H1 (cell line): ENCODE measurements around the gene LRRC63. TPM values are rescaled to one million over a fixed set of nuclear protein-coding genes. Genes with fewer than 3 reads are reported as not detected.

Experiments
- CTCF ChIA-PET: fragments of 300-600 bp; sonication (Branson Sonifier 250); formaldehyde crosslinking; loops from one replicate; lab custom pipeline; 2021; ENCODE audit not compliant: partially characterized antibody; lab: Charles Lee
- POLR2A ChIA-PET: fragments of 300-600 bp; sonication (Branson Sonifier 250); formaldehyde crosslinking; loops from one replicate; lab custom pipeline; 2021; ENCODE audit warnings: inconsistent platforms; ENCODE audit not compliant: partially characterized antibody; lab: Charles Lee
- DNase-seq, 2 experiments: peaks; one replicate each; pipeline versions ENCODE4 v3.0.0 to v3.0.0-alpha.2; 2010 to 2022; ENCODE audit warnings: low spot score in 2 of 2, low read depth in 1 of 2, mixed read lengths in 1 of 2
- FAIRE-seq: peaks from 2 replicates; lab custom pipeline; 2011; peaks lifted over from hg19 to GRCh38; lab: Jason Lieb, UNC
- H2AFZ ChIP-seq: 2 replicates; pipeline ENCODE4 v1.8.1; 2012; ENCODE audit warnings: low read length, inconsistent platforms
- H2AK5ac ChIP-seq: 2 replicates; pipeline ENCODE4 v1.6.1; 2013; ENCODE audit warnings: low read depth, low read length
- H2BK120ac ChIP-seq: replicated peaks from 2 replicates; pipeline ENCODE3; 2013; ENCODE audit warnings: low read depth, low read length, inconsistent platforms
- H2BK12ac ChIP-seq: 2 replicates; pipeline ENCODE4 v1.6.1; 2013; ENCODE audit warnings: low read depth, low read length
- H2BK15ac ChIP-seq: 2 replicates; pipeline ENCODE4 v1.6.1; 2013; ENCODE audit warnings: low read length
- H2BK20ac ChIP-seq: 2 replicates; pipeline ENCODE4 v1.6.1; 2013; ENCODE audit warnings: low read length
- H2BK5ac ChIP-seq: 2 replicates; pipeline ENCODE4 v1.6.1; 2013; ENCODE audit warnings: low read depth, low read length
- H3K14ac ChIP-seq: 2 replicates; pipeline ENCODE4 v1.6.1; 2013; ENCODE audit warnings: inconsistent platforms; ENCODE audit not compliant: insufficient read length
- H3K18ac ChIP-seq: 2 replicates; pipeline ENCODE4 v1.6.1; 2013; ENCODE audit warnings: low read length; ENCODE audit errors: extremely low read depth
- H3K23ac ChIP-seq: 2 replicates; pipeline ENCODE4 v1.6.1; 2013; ENCODE audit warnings: inconsistent platforms; ENCODE audit not compliant: insufficient read length
- H3K23me2 ChIP-seq: 2 replicates; pipeline ENCODE4 v1.6.1; 2013; ENCODE audit warnings: low read depth, low read length
- H3K27ac ChIP-seq: 2 replicates; pipeline ENCODE4 v1.6.1; 2011; ENCODE audit warnings: low read depth, low read length, inconsistent platforms
- H3K27me3 ChIP-seq, 4 experiments: replicated peaks in 1 of 4; 1 replicate in 1 of 4; 2 replicates in 3 of 4; pipeline versions ENCODE4 v1.6.1 to v1.8.1; 2011 to 2013; ENCODE audit warnings: low read length in 3 of 4, mild to moderate bottlenecking in 3 of 4, inconsistent platforms in 2 of 4, mixed read lengths in 2 of 4, moderate library complexity in 1 of 4; ENCODE audit not compliant: control insufficient read depth in 3 of 4, insufficient read depth in 3 of 4; ENCODE audit errors: extremely low read depth in 1 of 4
- H3K36me3 ChIP-seq, 4 experiments: 2 replicates each; pipeline versions ENCODE4 v1.6.1 to v1.8.1; 2011 to 2013; ENCODE audit warnings: mild to moderate bottlenecking in 4 of 4, low read length in 3 of 4, moderate library complexity in 2 of 4, control low read depth in 1 of 4, inconsistent platforms in 1 of 4; ENCODE audit not compliant: insufficient read depth in 4 of 4, control insufficient read depth in 2 of 4
- H3K4ac ChIP-seq: replicated peaks from 2 replicates; pipeline ENCODE3; 2013; ENCODE audit warnings: low read length, low read depth, mixed read lengths, inconsistent platforms; ENCODE audit not compliant: insufficient read length
- H3K4me1 ChIP-seq, 4 experiments: replicated peaks in 1 of 4; 1 replicate in 1 of 4; 2 replicates in 3 of 4; pipeline versions ENCODE4 v1.6.1 to v1.8.1; 2011 to 2013; ENCODE audit warnings: low read length in 3 of 4, inconsistent platforms in 2 of 4, mixed read lengths in 1 of 4; ENCODE audit not compliant: insufficient read depth in 4 of 4, control insufficient read depth in 3 of 4
- H3K4me2 ChIP-seq, 2 experiments: 2 replicates each; pipeline versions ENCODE4 v1.6.1 to v1.8.1; 2011 to 2013; ENCODE audit warnings: low read depth in 2 of 2, low read length in 2 of 2, control low read depth in 1 of 2, inconsistent platforms in 1 of 2, mild to moderate bottlenecking in 1 of 2; ENCODE audit not compliant: insufficient read depth in 1 of 2
- H3K4me3 ChIP-seq, 4 experiments: fragments of 200-600, 300-600 bp in 1 of 4; sonication (generic), shearing (Covaris generic), sonication (Bioruptor Twin) in 1 of 4; 2 replicates each; pipeline versions ENCODE4 v1.5.1 to v1.8.1; 2011 to 2016; ENCODE audit warnings: low read length in 4 of 4, low read depth in 3 of 4, control low read depth in 2 of 4, inconsistent platforms in 2 of 4, mild to moderate bottlenecking in 2 of 4, mixed read lengths in 1 of 4, moderate library complexity in 1 of 4; ENCODE audit not compliant: insufficient read depth in 2 of 4; ENCODE audit errors: extremely low read depth in 1 of 4
- H3K56ac ChIP-seq: replicated peaks from 2 replicates; pipeline ENCODE3; 2013; ENCODE audit warnings: low read depth, mild to moderate bottlenecking, mixed read lengths, low read length, inconsistent platforms; ENCODE audit not compliant: insufficient read length
- H3K79me1 ChIP-seq: 2 replicates; pipeline ENCODE4 v1.6.1; 2013; ENCODE audit warnings: low read depth, low read length, control low read depth
- H3K79me2 ChIP-seq, 2 experiments: 2 replicates each; pipeline versions ENCODE4 v1.6.1 to v1.8.1; 2012 to 2013; ENCODE audit warnings: low read length in 2 of 2, mild to moderate bottlenecking in 2 of 2, inconsistent platforms in 1 of 2; ENCODE audit not compliant: insufficient read depth in 2 of 2, control insufficient read depth in 1 of 2
- H3K9ac ChIP-seq, 4 experiments: replicated peaks in 1 of 4; 1 replicate in 1 of 4; 2 replicates in 3 of 4; pipeline versions ENCODE4 v1.6.1 to v1.8.1; 2011 to 2013; ENCODE audit warnings: low read depth in 3 of 4, low read length in 3 of 4, control low read depth in 2 of 4, mild to moderate bottlenecking in 2 of 4, moderate library complexity in 2 of 4, inconsistent platforms in 1 of 4; ENCODE audit errors: extremely low read depth in 1 of 4
- H3K9me3 ChIP-seq, 2 experiments: 2 replicates each; pipeline versions ENCODE4 v1.6.1 to v1.8.1; 2012 to 2013; ENCODE audit warnings: mild to moderate bottlenecking in 2 of 2, moderate library complexity in 2 of 2, control low read depth in 1 of 2, inconsistent platforms in 1 of 2, low read depth in 1 of 2, low read length in 1 of 2, mixed read lengths in 1 of 2; ENCODE audit not compliant: insufficient read depth in 2 of 2
- H4K20me1 ChIP-seq, 2 experiments: replicated peaks in 1 of 2; 2 replicates each; pipeline versions ENCODE3 to v1.8.1; 2011 to 2013; ENCODE audit warnings: inconsistent platforms in 2 of 2, low read length in 2 of 2, mild to moderate bottlenecking in 1 of 2; ENCODE audit not compliant: insufficient read depth in 2 of 2, control insufficient read depth in 1 of 2
- H4K5ac ChIP-seq: 2 replicates; pipeline ENCODE4 v1.6.1; 2013; ENCODE audit warnings: low read length, low read depth, mixed read lengths, inconsistent platforms; ENCODE audit not compliant: insufficient read length
- H4K8ac ChIP-seq: 2 replicates; pipeline ENCODE4 v1.8.0; 2013; ENCODE audit warnings: mild to moderate bottlenecking, moderate library complexity, low read length, inconsistent platforms; ENCODE audit not compliant: insufficient read depth; ENCODE audit errors: extremely low read depth
- H4K91ac ChIP-seq: replicated peaks from 2 replicates; pipeline ENCODE3; 2013; ENCODE audit warnings: low read length, mixed read lengths, inconsistent platforms; ENCODE audit not compliant: insufficient read length
- ATF3 ChIP-seq: IDR thresholded peaks from 2 replicates; pipeline ENCODE4 v1.6.1; 2011; ENCODE audit warnings: low read depth, mild to moderate bottlenecking, low read length; ENCODE audit not compliant: insufficient read depth
- BACH1 ChIP-seq: IDR thresholded peaks from 2 replicates; pipeline ENCODE4 v1.6.1; 2012; ENCODE audit warnings: low read length, improper control_type of control experiment
- GTF2F1 ChIP-seq: IDR thresholded peaks from 2 replicates; pipeline ENCODE4 v1.6.1; 2012; ENCODE audit warnings: low read depth, low read length, improper control_type of control experiment, borderline replicate concordance
- POLR2AphosphoS5 ChIP-seq: IDR thresholded peaks from 2 replicates; pipeline ENCODE4 v1.6.1; 2011; ENCODE audit warnings: low read depth, low read length
- TAF1 ChIP-seq: IDR thresholded peaks from 2 replicates; pipeline ENCODE4 v1.6.1; 2011; ENCODE audit warnings: mild to moderate bottlenecking, low read depth, low read length
- TEAD4 ChIP-seq: IDR thresholded peaks from 2 replicates; pipeline ENCODE4 v1.6.1; 2012; ENCODE audit warnings: low read depth, low read length, inconsistent platforms, mixed read lengths
- WGBS, 2 experiments: shearing (Covaris generic) in 1 of 2; methylation state at CpG; one replicate each; pipeline versions ENCODE4 v1.1.6 to v1.1.7; 2013 to 2015; ENCODE audit warnings: low lambda C conversion rate in 2 of 2, mixed read lengths in 2 of 2, inconsistent platforms in 1 of 2, low coverage in 1 of 2, missing lambda C conversion rate in 1 of 2; ENCODE audit not compliant: insufficient replicate concordance in 2 of 2, insufficient coverage in 1 of 2, insufficient read length in 1 of 2; ENCODE audit errors: extremely low coverage in 1 of 2, missing lambda C conversion rate in 1 of 2; 5-methylcytosine and 5-hydroxymethylcytosine counted together
- polyA plus RNA-seq, 7 experiments: library from polyadenylated mRNA; depleted of rRNA in 3 of 7; stranded (reverse) in 5 of 7; unstranded in 2 of 7; fragments of >200 nt in 5 of 7; fragments of 200-250 nt in 2 of 7; gene quantifications; 1 replicate in 5 of 7; 2 replicates in 1 of 7; 4 replicates in 1 of 7; pipeline versions ENCODE4 v1.2.1 to v1.2.3, GENCODE V29; 2011 to 2013; ENCODE audit warnings: missing spikeins in 2 of 7, mixed read lengths in 2 of 7
- total RNA-seq: library from RNA; stranded (reverse); fragmentation: NEBNext Ultra II Directional; extraction: Animal tissue kit (Norgen Biotek cat#: 25700); gene quantifications from 2 replicates; pipeline ENCODE4 v1.2.1, GENCODE V29; 2021

Gene LRRC63
- total and polyA plus RNA-seq, 2 of the 8 experiments (the other 6 are each of a cell fraction or from before 2014, with no cell fraction given): not detected

- Histone ChIP-seq H3K79me1 (no peaks in the 10 kb centered on the region), H3K27me3 (no peaks in the 10 kb centered on the region), H3K9me3 (no peaks in the 10 kb centered on the region), H3K9ac (no peak overlapping the region), H3K4ac (no peak overlapping the region), H2BK15ac (no peak overlapping the region), H2BK20ac (no peak overlapping the region), H2AK5ac (no peak overlapping the region), H3K23ac (no peak overlapping the region), H4K5ac (no peak overlapping the region), H3K36me3 (no peaks in the 10 kb centered on the region), H3K56ac (no peak overlapping the region), H2AFZ (no peak overlapping the region), H2BK120ac (no peak overlapping the region), H2BK5ac (no peak overlapping the region), H3K18ac (no peak overlapping the region), H3K27ac (no peak overlapping the region), H3K79me2 (no peaks in the 10 kb centered on the region), H2BK12ac (no peak overlapping the region), H4K8ac (no peak overlapping the region), H4K20me1 (no peaks in the 10 kb centered on the region), H4K91ac (no peak overlapping the region), H3K23me2 (no peaks in the 10 kb centered on the region), H3K4me3 (no peak overlapping the region), H3K4me1 (no peaks in the 10 kb centered on the region), H3K14ac (no peak overlapping the region), H3K4me2 (no peak overlapping the region)
- no peak for DNase-seq
- ChIA-PET POLR2A (no interaction called here), CTCF (interaction anchor here (1.1 kb wide), 1 partner anchor 25 kb away, joined by 3 read pairs; no protein-coding TSS in a partner anchor)
- 94% methylated on average over 1 of the region's 1 CpG; no CpG with 5 or more reads in 1 of the 2 experiments for WGBS, 2 experiments
- peak; percentile 24 for FAIRE-seq
- no peak for TF ChIP-seq TAF1
- TF ChIP-seq POLR2AphosphoS5: no peak
- TF ChIP-seq GTF2F1: no peak
- no peak for TF ChIP-seq TEAD4
- TF ChIP-seq ATF3: no peak
- no peak for TF ChIP-seq BACH1
Measured at GRCh38 chr13:46314587-46314986, 102.9 kb downstream of the LRRC63 start.
